ENCODE measurements around the gene TPGS2. TPM values are rescaled to one million over a fixed set of nuclear protein-coding genes. Genes with fewer than 3 reads are reported as not detected.

TPGS2 gene
- polyA plus RNA-seq, 1 of the 3 experiments (the other 2 are of a cell fraction) = 235 TPM

DNA sequence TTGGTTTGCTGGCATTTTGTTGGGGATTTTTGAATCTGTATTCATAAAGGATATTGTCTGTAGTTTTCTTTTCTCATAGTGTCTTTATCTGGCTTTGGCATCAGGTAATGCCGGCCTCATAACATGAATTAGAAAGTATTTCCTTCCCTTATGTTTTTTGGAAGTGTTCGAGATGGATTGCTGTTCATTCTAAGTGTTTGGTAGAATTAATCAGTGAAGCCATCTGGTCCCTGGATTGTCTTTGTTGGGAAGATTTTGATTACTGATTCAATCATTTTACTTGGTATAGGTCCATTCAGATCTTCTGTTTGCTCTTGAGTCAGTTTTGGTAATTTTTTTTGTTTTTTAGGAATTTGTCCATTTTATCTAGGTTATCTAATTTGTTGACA lies 22.4 kb upstream of the TPGS2 start:
- H3K4me2 ChIP-seq = peak overlapping the region; percentile 56; the same call in 1 of the 2 replicates
- H3K27ac ChIP-seq (ENCODE audit: low read depth in 2 of 2, low read length in 1 of 2) = peak overlapping the region in 1 of 2 experiments; percentile 87; a peak in 3 of 4 replicates
- H3K9ac ChIP-seq = peak overlapping the region; percentile 16; the same call in 1 of the 2 replicates
- no peaks in the 10 kb centered on the region; the same call in 1 of the 2 replicates for H3K9me2 ChIP-seq
- H3K4me3 ChIP-seq (ENCODE audit: low read depth in 2 of 2, low read length in 1 of 2) = no peak overlapping the region
- peaks cover 9% of the 10 kb centered on the region; the same call in 1 of the 2 replicates for H3K9me3 ChIP-seq
- no peaks in the 10 kb centered on the region for H4K20me1 ChIP-seq (ENCODE audit: insufficient read depth)
- POLR2A ChIA-PET = no interaction called here
- CTCF ChIA-PET = interaction anchor here (0.7 kb wide), 1 partner anchor 232 kb away, joined by 3 read pairs; no protein-coding TSS in a partner anchor
- TF ChIP-seq, protein P1, sequence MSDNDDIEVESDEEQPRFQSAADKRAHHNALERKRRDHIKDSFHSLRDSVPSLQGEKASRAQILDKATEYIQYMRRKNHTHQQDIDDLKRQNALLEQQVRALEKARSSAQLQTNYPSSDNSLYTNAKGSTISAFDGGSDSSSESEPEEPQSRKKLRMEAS (IDR thresholded peaks at IDR 0.05; ENCODE audit: low read depth) = no peak
- TF ChIP-seq FOXJ3 (CRISPR knock-in tag; IDR thresholded peaks at IDR 0.05) = no peak
- TF ChIP-seq TCF12 (IDR thresholded peaks at IDR 0.05) = peak; percentile 65
- peak in 1 of 2 experiments; percentile 31; a peak in 2 of 4 replicates for TF ChIP-seq EP300 (IDR thresholded peaks at IDR 0.05; ENCODE audit: borderline replicate concordance in 1 of 2, low read depth in 1 of 2, low read length in 1 of 2)
- TF ChIP-seq, protein P2, sequence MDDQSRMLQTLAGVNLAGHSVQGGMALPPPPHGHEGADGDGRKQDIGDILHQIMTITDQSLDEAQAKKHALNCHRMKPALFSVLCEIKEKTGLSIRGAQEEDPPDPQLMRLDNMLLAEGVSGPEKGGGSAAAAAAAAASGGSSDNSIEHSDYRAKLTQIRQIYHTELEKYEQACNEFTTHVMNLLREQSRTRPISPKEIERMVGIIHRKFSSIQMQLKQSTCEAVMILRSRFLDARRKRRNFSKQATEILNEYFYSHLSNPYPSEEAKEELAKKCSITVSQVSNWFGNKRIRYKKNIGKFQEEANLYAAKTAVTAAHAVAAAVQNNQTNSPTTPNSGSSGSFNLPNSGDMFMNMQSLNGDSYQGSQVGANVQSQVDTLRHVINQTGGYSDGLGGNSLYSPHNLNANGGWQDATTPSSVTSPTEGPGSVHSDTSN (IDR thresholded peaks at IDR 0.05) = peak; percentile 64
- H3F3A ChIP-seq (replicated peaks; ENCODE audit: insufficient read depth) = peaks cover 29% of the 10 kb centered on the region
- H3K27me3 ChIP-seq (ENCODE audit: insufficient read depth) = no peaks in the 10 kb centered on the region
- peaks cover 0 to 7% of the 10 kb centered on the region in 2 experiments; a peak in 2 of 4 replicates for H3K4me1 ChIP-seq (ENCODE audit: control insufficient read depth in 1 of 2, insufficient read depth in 2 of 2, low read depth in 1 of 2, low read length in 1 of 2)
- H3K79me2 ChIP-seq (ENCODE audit: insufficient read depth) = no peaks in the 10 kb centered on the region; the same call in 1 of the 2 replicates
- WGBS (ENCODE audit: low lambda C conversion rate) = 14% methylated on average over 2 of the region's 2 CpGs
- H2AFZ ChIP-seq (ENCODE audit: low read depth) = peak overlapping the region; percentile 5; the same call in 1 of the 2 replicates
- peaks cover 2 to 5% of the 10 kb centered on the region in 2 experiments for H3K36me3 ChIP-seq (replicated peaks in 1 of 2; ENCODE audit: control insufficient read depth in 1 of 2, insufficient read depth in 2 of 2, low read length in 1 of 2)
- no peak for DNase-seq

DNA sequence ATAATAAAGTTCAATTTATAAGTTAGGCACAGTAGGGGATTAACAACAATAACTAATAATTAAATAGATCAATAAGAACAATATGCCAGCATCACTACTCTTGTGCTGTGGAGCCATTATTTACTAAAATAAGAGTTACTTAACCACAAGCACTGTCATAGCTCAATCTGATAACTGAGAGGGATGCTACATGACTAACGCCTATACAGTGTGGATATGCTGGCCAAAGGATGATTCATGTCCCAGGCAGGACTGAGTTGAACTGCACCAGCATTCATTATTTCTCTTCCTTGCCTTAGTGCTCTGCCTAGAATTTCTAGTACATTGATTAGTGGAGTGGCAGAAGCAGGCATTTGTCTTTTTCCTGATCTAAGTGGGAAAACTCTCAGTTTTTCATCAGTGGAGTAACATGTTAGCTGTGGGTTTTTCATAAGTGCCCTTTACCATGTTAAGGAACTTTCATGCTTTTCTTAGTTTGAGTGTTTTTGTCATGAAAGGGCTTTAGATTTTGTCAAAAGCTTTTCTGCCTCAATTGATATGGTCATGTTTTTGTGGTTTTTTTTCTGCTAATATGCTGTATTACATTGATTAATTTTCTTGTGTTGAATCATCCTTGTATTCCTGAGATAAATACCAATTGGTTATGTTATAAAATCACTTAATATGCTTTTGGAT lies 21.9 kb upstream of the TPGS2 start:
- DNase-seq = no peak
- Histone ChIP-seq H3F3A (replicated peaks; ENCODE audit: insufficient read depth) (peaks cover 29% of the 10 kb centered on the region), H3K27ac (ENCODE audit: low read depth in 2 of 2, low read length in 1 of 2) (peak overlapping the region; percentile 28 to 87; a peak in 3 of 4 replicates), H3K4me1 (ENCODE audit: control insufficient read depth in 1 of 2, insufficient read depth in 2 of 2, low read depth in 1 of 2, low read length in 1 of 2) (peaks cover 0 to 7% of the 10 kb centered on the region in 2 experiments; a peak in 2 of 4 replicates), H3K4me2 (peak overlapping the region; percentile 56; the same call in 1 of the 2 replicates), H3K79me2 (ENCODE audit: insufficient read depth) (no peaks in the 10 kb centered on the region; the same call in 1 of the 2 replicates), H3K4me3 (ENCODE audit: low read depth in 2 of 2, low read length in 1 of 2) (no peak overlapping the region), H3K36me3 (replicated peaks in 1 of 2; ENCODE audit: control insufficient read depth in 1 of 2, insufficient read depth in 2 of 2, low read length in 1 of 2) (peaks cover 2 to 6% of the 10 kb centered on the region in 2 experiments), H3K9me3 (peaks cover 9% of the 10 kb centered on the region; the same call in 1 of the 2 replicates), H3K27me3 (ENCODE audit: insufficient read depth) (no peaks in the 10 kb centered on the region), H3K9ac (peak overlapping the region; percentile 16; the same call in 1 of the 2 replicates), H4K20me1 (ENCODE audit: insufficient read depth) (no peaks in the 10 kb centered on the region), H2AFZ (ENCODE audit: low read depth) (peak overlapping the region; percentile 5; the same call in 1 of the 2 replicates), H3K9me2 (no peaks in the 10 kb centered on the region; the same call in 1 of the 2 replicates)
- ChIA-PET POLR2A (no interaction called here), CTCF (interaction anchor here (0.7 to 1.1 kb wide), 3 partner anchors 21 to 1114 kb away, joined by 3 read pairs; no protein-coding TSS in a partner anchor)
- 0% methylated on average over 1 of the region's 1 CpG for WGBS (ENCODE audit: low lambda C conversion rate)
- TF ChIP-seq MEF2A (IDR thresholded peaks at IDR 0.05; ENCODE audit: borderline replicate concordance, low read depth) = peak; percentile 22; the same call in 1 of the 2 replicates
- TF ChIP-seq, protein P3, sequence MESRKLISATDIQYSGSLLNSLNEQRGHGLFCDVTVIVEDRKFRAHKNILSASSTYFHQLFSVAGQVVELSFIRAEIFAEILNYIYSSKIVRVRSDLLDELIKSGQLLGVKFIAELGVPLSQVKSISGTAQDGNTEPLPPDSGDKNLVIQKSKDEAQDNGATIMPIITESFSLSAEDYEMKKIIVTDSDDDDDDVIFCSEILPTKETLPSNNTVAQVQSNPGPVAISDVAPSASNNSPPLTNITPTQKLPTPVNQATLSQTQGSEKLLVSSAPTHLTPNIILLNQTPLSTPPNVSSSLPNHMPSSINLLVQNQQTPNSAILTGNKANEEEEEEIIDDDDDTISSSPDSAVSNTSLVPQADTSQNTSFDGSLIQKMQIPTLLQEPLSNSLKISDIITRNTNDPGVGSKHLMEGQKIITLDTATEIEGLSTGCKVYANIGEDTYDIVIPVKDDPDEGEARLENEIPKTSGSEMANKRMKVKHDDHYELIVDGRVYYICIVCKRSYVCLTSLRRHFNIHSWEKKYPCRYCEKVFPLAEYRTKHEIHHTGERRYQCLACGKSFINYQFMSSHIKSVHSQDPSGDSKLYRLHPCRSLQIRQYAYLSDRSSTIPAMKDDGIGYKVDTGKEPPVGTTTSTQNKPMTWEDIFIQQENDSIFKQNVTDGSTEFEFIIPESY (IDR thresholded peaks at IDR 0.05; ENCODE audit: borderline replicate concordance, low read depth) = peak; percentile 23; the same call in 1 of the 2 replicates
- TF ChIP-seq FOXJ3 (CRISPR knock-in tag; IDR thresholded peaks at IDR 0.05) = no peak
- TF ChIP-seq TCF12 (IDR thresholded peaks at IDR 0.05) = peak; percentile 92
- TF ChIP-seq, protein P4, sequence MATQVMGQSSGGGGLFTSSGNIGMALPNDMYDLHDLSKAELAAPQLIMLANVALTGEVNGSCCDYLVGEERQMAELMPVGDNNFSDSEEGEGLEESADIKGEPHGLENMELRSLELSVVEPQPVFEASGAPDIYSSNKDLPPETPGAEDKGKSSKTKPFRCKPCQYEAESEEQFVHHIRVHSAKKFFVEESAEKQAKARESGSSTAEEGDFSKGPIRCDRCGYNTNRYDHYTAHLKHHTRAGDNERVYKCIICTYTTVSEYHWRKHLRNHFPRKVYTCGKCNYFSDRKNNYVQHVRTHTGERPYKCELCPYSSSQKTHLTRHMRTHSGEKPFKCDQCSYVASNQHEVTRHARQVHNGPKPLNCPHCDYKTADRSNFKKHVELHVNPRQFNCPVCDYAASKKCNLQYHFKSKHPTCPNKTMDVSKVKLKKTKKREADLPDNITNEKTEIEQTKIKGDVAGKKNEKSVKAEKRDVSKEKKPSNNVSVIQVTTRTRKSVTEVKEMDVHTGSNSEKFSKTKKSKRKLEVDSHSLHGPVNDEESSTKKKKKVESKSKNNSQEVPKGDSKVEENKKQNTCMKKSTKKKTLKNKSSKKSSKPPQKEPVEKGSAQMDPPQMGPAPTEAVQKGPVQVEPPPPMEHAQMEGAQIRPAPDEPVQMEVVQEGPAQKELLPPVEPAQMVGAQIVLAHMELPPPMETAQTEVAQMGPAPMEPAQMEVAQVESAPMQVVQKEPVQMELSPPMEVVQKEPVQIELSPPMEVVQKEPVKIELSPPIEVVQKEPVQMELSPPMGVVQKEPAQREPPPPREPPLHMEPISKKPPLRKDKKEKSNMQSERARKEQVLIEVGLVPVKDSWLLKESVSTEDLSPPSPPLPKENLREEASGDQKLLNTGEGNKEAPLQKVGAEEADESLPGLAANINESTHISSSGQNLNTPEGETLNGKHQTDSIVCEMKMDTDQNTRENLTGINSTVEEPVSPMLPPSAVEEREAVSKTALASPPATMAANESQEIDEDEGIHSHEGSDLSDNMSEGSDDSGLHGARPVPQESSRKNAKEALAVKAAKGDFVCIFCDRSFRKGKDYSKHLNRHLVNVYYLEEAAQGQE (IDR thresholded peaks at IDR 0.05; ENCODE audit: low read depth, low read length) = no peak
- no peak; the same call in 1 of the 2 replicates for TF ChIP-seq TAF1 (IDR thresholded peaks at IDR 0.05; ENCODE audit: borderline replicate concordance, low read depth, low read length)
- TF ChIP-seq FOSL2 (IDR thresholded peaks at IDR 0.05; ENCODE audit: borderline replicate concordance, low read depth) = peak; percentile 94
- TF ChIP-seq POLR2AphosphoS5 (IDR thresholded peaks at IDR 0.05; ENCODE audit: low read depth, low read length) = peak; percentile 46; the same call in 1 of the 2 replicates
- TF ChIP-seq FOXM1 (IDR thresholded peaks at IDR 0.05; ENCODE audit: low read depth) = 0 out of 2 replicates have a peak, but pooled peaks have one; percentile 15
- TF ChIP-seq, protein P2 (IDR thresholded peaks at IDR 0.05) = peak; percentile 88
- peak; percentile 94 for TF ChIP-seq JUND (IDR thresholded peaks at IDR 0.05)
- TF ChIP-seq SIN3A (IDR thresholded peaks at IDR 0.05; ENCODE audit: borderline replicate concordance, low read depth, low read length) = 0 out of 2 replicates have a peak, but pooled peaks have one; percentile 35
- TF ChIP-seq NFIC (IDR thresholded peaks at IDR 0.05; ENCODE audit: borderline replicate concordance) = peak; percentile 90
- peak; percentile 27; the same call in 1 of the 2 replicates for TF ChIP-seq TEAD4 (IDR thresholded peaks at IDR 0.05; ENCODE audit: borderline replicate concordance, insufficient read depth)

Data from SK-N-SH (cell line).